HG02885 (cell line): ENCODE results near the gene ATP11B.
"Not testable (repeated sequence)": the region's sequence is repeated elsewhere in the genome, so short reads cannot be mapped to it uniquely, and the experiment has no call there.

Experiments used
- ATAC-seq: cut with Tn5 transposase; IDR thresholded peaks from one replicate; pipeline ENCODE4 v1.9.1; 2021; ENCODE audit warnings: mild to moderate bottlenecking; ENCODE audit not compliant: unreplicated experiment, poor library complexity

The ATP11B gene

DNA sequence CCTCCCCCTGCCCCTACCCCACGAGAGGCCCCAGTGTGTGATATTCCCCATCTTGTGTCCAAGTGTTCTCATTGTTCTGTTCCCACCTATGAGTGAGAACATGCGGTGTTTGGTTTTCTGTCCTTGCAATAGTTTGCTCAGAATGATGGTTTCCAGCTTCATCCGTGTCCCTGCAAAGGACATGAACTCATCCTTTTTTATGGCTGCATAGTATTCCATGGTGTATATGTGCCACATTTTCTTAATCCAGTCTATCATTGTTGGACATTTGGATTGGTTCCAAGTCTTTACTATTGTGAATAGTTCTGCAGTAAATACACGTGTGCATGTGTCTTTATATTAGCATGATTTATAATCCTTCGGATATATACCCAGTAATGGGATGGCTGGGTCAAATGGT is 29.0 kb downstream of the ATP11B start:
- not testable (repeated sequence) for ATAC-seq

DNA sequence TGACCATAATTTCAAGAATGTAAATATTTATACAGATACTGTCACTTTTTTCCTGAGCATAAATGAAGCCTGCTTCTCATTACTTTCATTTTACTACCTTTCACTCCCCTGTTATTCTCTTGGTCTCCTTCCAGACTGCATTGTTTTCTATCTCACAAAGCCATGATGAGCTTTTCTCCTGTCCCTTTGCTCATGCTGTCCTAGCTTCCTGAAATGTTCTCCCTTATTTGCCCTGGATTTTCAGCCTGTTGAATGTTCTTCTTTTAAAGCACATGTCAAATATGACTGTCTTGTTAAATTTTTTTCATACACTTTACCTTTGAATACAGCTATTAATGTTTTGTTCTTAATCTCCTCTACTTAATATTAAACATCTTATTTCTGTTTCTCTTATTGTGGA is 31.7 kb downstream of the ATP11B start:
- ATAC-seq: no peak

DNA sequence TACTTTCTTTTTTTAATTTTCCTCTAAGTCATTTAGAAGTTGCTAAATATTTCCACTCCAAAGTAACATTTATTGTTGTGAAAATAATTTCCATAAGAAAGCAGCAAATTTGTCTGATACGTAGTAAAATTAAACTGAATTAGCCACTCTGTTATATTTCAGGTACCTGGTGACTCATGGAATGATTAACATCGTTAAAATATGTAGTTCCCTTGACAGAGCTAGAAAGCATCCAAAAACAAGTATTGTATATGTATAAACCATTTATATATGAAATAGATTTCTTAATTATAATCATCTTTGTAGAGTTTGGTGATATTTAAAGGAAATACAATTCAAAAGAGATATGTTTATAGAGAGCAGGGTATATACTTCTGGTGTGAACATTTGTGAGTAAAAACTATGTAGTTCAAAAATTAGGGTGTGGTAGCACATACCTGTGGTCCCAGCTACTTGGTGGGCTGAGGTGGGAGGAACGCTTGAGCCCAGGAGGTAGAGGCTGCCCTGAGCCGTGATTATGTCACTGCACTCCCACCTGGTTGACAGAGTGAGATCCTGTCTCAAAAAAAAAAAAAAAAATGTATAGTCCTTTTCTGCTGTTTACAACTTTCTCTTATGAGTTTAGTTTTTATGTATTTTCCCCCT is 36.6 kb downstream of the ATP11B start:
- ATAC-seq: no peak

DNA sequence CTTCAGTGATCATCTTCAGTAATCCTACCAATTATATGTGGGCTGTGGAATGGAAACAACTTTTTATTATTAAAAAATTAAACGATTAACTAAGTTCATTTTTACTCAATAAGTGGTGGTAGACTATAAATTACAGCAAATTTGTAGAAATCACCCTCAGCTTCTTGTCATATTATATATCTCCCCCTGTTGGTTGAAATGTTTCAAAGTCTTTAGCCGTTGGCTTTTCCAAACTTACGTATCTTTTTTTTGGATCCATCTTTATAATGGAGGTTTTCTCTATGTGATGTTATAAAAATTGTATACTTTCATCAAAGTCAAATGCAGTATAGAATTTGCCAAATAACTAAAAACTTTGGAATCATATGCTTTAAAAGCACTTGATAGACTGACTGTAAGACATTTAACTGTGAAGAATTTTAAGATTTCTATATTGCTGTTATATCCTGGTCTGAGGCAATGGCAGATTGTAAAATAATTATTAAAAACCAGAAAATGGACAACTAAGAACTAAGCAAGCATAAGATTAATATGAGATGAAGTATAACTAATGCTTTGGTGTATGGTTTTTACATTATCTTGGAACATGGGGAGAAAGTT is 44.7 kb downstream of the ATP11B start:
- ATAC-seq: no peak

DNA sequence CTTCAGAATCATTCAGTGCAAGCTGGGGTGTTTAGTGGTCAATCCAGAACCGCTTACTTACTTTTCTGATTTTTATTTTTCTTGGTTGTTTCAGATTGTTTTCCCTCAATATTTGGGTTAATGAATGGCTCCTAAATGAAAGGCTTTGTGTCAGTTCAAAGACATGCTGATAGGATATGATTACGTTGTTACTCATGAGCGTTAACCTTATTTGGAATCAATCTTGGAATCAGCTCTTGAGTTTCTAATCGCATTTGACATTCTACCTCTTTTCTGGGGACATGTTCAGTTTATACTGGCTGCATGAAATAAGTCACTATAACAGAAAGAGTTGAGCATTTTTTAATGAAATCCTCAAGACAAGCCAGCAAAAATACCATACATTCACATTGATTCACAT is 50.2 kb downstream of the ATP11B start:
- no peak for ATAC-seq

DNA sequence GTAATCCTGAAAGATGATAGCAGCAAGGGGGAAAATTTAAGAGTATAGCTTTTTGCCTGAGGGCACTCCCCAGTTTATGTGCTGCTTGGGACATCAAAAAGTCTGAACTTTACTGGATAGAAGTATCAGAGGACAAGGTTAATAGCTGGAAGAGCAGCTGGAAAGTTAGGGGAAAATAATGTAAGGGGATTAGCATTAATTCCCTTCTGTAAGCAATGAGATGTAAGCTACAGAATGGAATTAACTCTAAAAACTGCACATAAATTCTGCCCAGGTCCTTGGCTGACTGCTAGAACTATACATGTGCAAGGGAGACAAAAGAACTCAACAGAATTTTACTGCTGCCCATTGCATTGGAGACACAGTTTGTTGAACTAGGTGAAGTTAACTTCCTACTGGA is 55.6 kb downstream of the ATP11B start:
- ATAC-seq: no peak

DNA sequence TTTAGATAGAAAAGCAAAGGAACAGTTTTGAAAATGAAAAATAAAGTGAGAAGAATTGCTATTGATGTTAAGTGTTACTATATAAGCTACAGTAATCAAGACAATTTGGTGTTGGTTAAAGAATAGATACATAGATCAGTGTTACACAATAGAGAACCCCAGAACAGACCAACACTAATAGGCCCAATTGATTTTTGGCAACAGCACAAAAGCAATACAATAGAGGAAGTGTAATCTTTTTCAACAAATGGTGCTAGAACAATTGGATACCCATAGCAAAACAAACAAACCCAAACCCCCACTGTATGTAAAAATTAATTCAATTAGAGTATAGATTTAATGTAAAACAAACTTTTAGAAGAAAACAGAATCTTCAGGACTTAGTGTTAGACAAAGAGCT is 61.8 kb downstream of the ATP11B start:
- no peak for ATAC-seq

DNA sequence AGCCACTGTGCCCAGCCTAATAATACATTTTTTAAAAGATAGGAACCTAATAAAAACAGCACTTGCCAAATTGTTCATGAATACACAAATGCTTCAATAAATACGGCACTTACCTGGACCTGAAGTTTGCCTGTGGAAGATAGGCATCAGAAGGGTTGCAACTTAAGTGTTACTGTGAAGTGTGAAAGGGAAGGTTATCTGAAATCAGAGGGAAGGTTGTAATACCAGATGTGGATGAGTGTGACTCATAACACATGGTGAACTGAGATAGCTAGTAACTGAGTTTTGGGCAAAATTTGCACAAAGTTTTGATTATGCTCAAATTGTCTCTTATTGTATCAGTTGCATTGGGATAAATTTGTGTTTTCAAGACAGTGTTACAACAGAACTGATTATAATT is 68.0 kb downstream of the ATP11B start:
- no peak for ATAC-seq

DNA sequence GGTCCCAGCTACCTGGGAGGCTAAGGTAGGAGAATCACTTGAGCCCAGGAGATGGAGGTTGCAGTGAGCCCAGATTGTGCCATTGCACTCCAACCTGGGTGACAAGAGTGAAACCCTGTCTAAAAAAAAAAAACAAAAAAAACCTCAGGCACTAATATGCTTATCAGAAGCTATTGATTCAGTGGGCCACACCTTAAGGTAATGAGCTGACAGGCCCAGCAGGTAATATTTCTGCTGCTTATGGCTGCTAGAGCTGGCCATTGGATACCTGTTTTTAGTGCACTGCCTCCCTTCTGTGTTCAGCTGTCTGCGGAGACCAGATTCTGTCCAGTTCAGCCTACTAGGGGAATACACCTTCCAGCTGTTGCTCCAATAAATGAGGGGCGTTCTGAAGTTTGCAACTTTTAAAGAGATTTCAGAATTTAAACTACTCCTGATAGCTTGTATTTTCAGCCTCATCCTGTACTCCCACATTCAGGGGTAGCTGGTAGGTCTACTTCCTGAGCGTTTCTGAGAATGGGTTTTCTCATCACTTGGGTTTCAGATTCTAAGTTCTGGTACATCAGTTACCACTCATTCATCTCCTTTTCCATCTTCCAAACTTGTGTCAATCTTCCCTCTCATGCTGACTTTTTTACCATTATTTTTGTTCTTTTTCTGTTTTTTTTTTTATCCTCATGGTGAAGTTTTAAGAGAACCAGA is 69.0 kb downstream of the ATP11B start:
- no peak for ATAC-seq

DNA sequence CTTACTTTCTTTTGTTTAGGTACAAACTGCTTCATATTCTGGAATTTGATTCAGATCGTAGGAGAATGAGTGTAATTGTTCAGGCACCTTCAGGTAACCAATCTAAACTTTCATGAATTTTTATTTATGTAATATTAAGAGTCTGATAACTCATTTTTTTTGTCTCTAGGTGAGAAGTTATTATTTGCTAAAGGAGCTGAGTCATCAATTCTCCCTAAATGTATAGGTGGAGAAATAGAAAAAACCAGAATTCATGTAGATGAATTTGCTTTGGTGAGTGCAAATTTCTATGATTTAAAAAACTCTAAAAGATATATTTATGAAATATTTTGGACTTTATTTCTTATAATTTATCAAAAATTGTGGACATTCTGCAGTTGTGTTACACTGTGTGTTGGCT is 75.8 kb downstream of the ATP11B start:
- no peak for ATAC-seq

DNA sequence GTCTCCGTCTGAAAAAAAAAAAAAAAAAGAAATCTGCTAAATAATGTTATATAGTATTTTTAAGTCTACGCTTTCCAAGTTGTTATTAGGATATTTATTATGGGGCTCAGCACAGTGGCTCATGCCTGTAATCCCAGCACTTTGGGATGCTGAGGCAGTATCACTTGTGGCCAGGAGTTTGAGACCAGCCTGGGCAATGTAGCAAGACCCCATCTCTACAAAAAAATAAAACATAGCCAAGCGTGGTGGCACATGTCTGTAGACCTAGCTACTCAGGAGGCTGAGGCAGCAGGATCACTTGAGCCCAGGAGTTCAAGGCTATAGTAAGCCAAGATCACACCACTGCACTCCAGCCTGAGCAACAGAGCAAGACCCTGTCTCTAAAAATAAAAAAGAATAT is 77.6 kb downstream of the ATP11B start:
- ATAC-seq: not testable (repeated sequence)

DNA sequence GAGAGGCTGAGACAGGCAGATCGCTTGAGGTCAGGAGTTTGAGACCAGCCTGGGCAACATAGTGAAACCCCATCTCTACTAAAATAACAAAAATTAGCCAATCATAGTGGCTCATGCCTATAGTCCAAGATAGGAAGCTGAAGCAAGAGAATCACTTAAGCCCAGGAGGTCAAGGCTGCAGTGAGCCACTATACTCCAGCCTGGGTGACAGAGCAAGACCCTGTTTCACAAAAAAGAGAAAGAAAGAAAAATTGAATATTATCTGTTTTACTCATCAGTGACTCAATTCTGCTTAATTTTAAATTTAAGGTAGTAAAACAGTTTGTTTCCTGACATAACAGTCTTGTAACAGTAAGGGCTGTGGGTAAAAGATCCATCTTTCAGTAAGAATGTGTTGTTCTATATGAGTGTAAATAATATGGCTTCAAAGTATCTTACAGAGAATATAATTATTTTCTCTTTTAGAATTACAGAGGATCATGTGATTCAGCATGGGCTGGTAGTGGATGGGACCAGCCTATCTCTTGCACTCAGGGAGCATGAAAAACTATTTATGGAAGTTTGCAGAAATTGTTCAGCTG is 85.8 kb downstream of the ATP11B start:
- ATAC-seq: no peak

DNA sequence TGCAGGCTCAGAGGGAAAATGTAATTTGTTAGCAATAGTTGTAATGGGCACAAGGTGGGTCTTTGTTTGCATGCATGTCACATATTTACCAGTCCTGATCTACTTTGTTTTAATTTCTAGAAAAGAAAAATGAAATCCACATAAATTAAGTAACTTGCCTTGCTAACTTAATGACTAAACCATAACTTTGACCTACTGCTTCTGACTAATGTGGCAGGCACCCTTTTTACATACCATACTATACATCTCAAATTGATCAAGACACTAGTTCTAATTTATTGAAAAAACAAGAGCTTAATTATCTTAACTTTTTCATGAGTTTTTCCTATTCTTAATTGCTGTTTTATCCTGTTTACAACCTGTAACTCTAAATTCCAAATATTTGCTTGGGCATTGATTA is 93.2 kb downstream of the ATP11B start:
- no peak for ATAC-seq

DNA sequence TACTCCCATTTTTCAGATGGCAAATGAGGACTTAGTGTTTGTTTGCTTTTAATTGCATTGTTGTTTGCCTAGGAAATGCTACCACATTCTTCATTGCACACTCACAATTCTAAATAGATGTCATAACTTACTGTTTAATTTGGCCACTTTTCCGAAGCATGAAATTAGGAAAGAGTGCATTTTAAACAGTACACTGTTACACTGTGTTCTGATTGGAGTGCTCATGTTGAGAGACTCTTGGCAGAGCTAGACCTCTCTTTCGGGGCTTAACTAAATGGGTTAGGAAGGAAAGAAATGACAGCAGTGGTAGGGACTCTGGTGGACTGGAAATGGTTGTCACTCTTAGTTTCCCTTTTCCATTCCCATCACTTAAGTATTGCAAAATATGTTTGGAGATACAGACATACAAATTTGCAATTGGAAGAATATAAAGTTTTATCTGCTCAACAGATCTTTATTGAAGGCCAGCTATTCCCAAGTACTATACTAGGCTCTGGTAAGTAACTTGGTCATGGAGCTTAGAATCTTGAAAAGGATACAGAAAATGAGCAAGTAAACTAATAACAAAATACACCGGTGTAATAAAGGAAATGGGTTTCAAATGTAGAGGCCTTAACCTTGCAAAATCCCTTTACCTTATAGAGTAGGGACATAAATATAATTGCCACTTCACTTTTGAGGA is 96.8 kb downstream of the ATP11B start:
- no peak for ATAC-seq

DNA sequence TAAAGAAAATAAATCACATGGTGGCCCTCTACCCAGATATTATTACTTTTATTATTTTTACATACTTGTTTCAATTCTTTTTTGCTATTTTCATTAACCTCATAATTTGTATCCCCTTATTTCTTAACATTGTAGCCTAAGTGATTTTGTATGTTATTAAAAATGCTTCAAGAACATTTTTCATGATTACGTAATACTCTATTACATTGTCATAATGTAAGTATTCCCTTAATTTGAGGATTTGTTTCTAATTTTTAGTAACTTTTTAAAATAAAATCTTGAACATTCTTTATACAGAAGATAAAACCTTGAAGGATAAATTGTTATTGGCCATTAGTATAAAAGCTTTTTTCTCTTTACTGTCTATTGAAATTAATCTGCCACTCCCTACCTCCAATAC is 98.1 kb downstream of the ATP11B start:
- ATAC-seq: no peak

DNA sequence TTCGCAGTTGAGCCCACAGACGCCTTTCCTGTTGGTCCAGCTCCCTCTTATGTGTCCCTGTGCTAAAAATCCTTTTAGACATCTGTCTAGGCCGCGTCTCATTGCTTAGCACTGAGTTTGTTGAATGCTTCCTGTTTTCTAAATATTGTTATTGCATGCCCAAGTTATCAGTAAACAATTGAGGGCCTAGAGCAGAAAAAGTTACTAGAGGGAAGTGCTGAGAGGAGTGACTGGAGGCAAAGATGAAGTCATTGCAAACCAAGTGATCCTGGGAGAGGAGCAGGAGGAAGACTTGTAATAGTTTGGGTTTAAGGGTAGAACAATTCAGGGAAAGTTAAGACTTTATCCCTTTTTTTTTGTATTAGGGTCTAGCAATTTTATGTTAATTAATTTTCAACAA is 98.9 kb downstream of the ATP11B start:
- no peak for ATAC-seq

DNA sequence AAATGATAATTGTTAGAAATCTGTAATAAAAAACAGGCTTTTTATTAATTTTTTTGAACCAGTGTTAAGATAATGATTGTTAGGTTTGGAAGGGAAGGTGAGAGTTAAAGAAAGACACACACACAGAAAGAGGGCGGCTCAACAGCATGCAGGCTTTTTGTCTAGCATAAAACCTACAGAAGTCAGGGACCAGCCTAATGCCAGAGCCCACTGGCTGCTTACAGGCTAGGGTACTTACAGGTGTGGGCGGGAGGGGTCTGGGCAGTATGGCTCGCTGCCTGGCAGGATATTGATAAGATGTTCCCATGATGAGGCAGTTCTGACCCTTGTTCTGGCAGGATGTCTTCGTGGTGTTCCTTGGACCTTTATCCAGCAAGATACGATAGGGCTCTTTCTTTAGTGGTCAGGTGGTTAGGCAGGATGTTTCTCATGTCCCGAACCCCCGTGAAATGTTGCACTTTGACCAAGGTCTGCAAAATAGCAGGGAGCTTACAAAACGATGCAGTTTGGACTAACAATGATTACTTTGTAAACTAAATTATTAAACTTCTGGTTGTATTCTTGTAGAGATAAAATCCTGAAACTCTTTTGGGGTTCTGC is 102.3 kb downstream of the ATP11B start:
- no peak for ATAC-seq

DNA sequence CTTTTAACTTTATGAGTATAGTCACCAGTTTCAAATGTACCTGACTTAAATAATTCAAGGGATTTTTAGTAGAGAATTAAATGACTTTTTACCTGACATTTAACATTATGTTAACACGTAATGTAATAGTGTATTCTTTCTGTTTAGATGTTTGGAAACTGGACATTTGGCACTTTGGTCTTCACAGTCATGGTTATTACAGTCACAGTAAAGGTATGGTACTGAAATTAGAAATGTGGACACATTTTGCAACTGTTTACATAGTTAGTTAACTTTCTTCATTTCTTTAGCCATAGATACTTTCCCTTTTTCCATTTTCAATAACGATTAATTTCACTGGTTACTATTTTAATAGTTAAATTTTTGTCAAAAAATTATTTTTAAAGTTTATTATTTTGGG is 103.2 kb downstream of the ATP11B start:
- ATAC-seq: no peak

DNA sequence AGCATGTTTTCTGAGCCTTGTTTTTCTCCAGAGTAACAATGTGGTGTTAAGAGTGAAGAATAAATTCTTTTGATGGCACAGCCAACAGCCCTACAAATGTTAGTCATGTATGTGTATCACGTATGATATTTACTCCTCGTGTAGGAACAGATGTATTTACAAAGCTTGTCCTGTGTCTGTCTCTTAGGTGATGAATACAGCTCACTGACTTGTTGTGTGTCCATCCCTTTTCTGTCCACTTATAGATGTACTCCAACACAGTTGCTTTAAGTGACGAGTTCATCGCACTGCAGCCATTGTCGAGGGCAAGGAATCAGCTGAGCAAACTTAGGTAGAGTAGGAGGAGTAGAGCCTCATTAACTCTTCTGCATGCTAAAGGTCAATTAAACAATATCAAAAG is 108.9 kb downstream of the ATP11B start:
- no peak for ATAC-seq

DNA sequence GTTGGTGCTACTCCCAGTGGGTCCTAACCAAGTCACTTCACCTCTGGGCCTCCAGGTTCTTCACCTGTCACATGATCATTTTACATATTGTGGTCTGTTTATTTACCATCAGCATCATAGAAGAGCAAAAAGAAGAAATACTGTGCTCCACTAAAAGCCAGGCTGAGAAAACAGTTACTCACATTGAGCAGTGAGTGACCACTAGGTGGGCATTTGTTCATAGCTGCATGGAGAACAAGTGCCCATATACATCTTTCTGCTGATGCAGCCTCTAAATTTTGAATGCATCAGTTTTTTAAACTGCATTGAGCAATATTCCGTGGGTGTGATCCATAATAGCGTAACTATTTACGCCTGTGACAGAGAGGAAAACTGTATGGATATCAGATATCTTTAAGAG is 110.9 kb downstream of the ATP11B start:
- no peak for ATAC-seq

DNA sequence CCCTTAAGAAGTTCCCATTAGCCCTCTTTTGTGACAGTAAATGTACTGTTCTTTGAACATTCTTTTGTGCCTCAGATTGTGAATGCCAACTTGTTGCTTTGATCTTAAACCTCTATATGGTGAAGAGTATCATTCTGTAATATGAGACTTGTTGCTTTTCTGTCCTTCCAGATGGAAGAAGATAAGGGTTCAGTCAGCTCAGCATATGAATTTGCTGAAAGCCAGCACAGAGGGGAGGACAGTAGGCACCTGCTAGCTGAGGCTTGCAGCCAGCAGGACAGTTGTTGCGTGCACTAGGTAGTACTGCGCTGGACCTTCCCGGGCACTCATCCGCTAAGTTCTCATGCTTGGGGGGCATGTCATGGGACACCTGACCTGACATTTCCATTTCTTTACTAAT is 112.3 kb downstream of the ATP11B start:
- ATAC-seq: peak; percentile 44
